Measurements from ENCODE around the gene RGPD4.

The RGPD4 gene

GRCh38 chr2:107931412-107931811 is 104.7 kb downstream of the RGPD4 start:
- DNase-seq (ENCODE audit: low spot score), result no peak

GRCh38 chr2:107932488-107932887 is 105.8 kb downstream of the RGPD4 start:
- DNase-seq (ENCODE audit: low spot score), result no peak

- no peak for DNase-seq (ENCODE audit: low spot score)
These were observed 106.3 kb downstream of the RGPD4 start for GRCh38 chr2:107932979-107933378.

- peak; percentile 10 for DNase-seq (ENCODE audit: low spot score)
These were observed 110.0 kb downstream of the RGPD4 start for GRCh38 chr2:107936433-107937359.
